NCI-H2081 (cell line): ENCODE measurements around the gene UXS1.
A peak's percentile ranks its signal among the peaks of the same experiment; 100 is the strongest.

ENCODE experiments used
- DNase-seq, 2 experiments: peaks; one replicate each; lab custom pipeline; 2025; lab: John Stamatoyannopoulos, UW

Gene UXS1

GRCh38 chr2:106109675-106110424 is 84.3 kb downstream of the UXS1 start:
- no peak for DNase-seq

GRCh38 chr2:106108791-106109190 is 85.3 kb downstream of the UXS1 start:
- DNase-seq, result no peak

- DNase-seq, result no peak
Observed at GRCh38 chr2:106108351-106108750, 85.8 kb downstream of the UXS1 start.

- DNase-seq, result no peak
Observed at GRCh38 chr2:106107509-106108131, 86.5 kb downstream of the UXS1 start.

GRCh38 chr2:106106622-106107508 is 87.2 kb downstream of the UXS1 start:
- DNase-seq, result no peak

GRCh38 chr2:106105151-106105922 is 88.8 kb downstream of the UXS1 start:
- DNase-seq, result peak in 1 of 2 experiments; percentile 49

- DNase-seq, result peak; percentile 43 to 60
Observed at GRCh38 chr2:106104332-106105062, 89.6 kb downstream of the UXS1 start.

GRCh38 chr2:106099691-106100090 is 94.4 kb downstream of the UXS1 start:
- DNase-seq, result no peak

GRCh38 chr2:106098664-106099063 is 95.4 kb downstream of the UXS1 start:
- DNase-seq, result no peak

- DNase-seq, result no peak
Observed at GRCh38 chr2:106098081-106098480, 96.0 kb downstream of the UXS1 start.

GRCh38 chr2:106097038-106098000 is 96.8 kb downstream of the UXS1 start:
- DNase-seq, result no peak

GRCh38 chr2:106096299-106097037 is 97.6 kb downstream of the UXS1 start:
- no peak for DNase-seq

GRCh38 chr2:106095478-106096298 is 98.4 kb downstream of the UXS1 start:
- no peak for DNase-seq

- no peak for DNase-seq
Observed at GRCh38 chr2:106094131-106094841, 99.8 kb downstream of the UXS1 start.

- no peak for DNase-seq
Observed at GRCh38 chr2:106090916-106091618, 103.0 kb downstream of the UXS1 start.

GRCh38 chr2:106089611-106090010 is 104.5 kb downstream of the UXS1 start:
- no peak for DNase-seq
